Natural killer cell (primary cell): ENCODE data around the gene RAMACL. TPM values are rescaled to one million over a fixed set of nuclear protein-coding genes. Genes with fewer than 3 reads are reported as not detected.
"Not testable (repeated sequence)": the region's sequence is repeated elsewhere in the genome, so short reads cannot be mapped to it uniquely, and the experiment has no call there.

Source experiments
- ATAC-seq, 3 donors: fragments of 150-1000 bp in 2 of 3; fragments of 200-7000 bp in 1 of 3; cut with Tn5 transposase; 1 replicate in 1 of 3; 2 replicates in 2 of 3; pipeline ENCODE4 v1.10.0; 2021; ENCODE audit warnings: mild to moderate bottlenecking in 2 of 3, moderate library complexity in 2 of 3
- DNase-seq, 2 donors: peaks; one replicate each; pipeline versions ENCODE4 v3.0.0 to v3.0.0-alpha.2; 2013 to 2021; ENCODE audit warnings: mixed read lengths in 1 of 2
- H3K27ac ChIP-seq: one replicate; pipeline ENCODE4 v1.5.1; 2013; ENCODE audit warnings: mild to moderate bottlenecking, low read length
- H3K27me3 ChIP-seq: one replicate; pipeline ENCODE4 v1.6.1; 2013; ENCODE audit warnings: low read length; ENCODE audit not compliant: control insufficient read depth, insufficient read depth
- H3K36me3 ChIP-seq: one replicate; pipeline ENCODE4 v1.6.1; 2013; ENCODE audit warnings: low read length; ENCODE audit not compliant: control insufficient read depth, insufficient read depth
- H3K4me1 ChIP-seq: one replicate; pipeline ENCODE4 v1.6.1; 2013; ENCODE audit warnings: low read length; ENCODE audit not compliant: control insufficient read depth, insufficient read depth
- H3K4me3 ChIP-seq: one replicate; pipeline ENCODE4 v1.5.1; 2013; ENCODE audit warnings: low read length
- H3K9me3 ChIP-seq: one replicate; pipeline ENCODE4 v1.6.1; 2013; ENCODE audit warnings: low read length; ENCODE audit not compliant: control insufficient read depth, insufficient read depth
- H3K27ac Mint-ChIP-seq, 2 donors: one replicate each; pipeline ENCODE4 v1.8.0; 2022; ENCODE audit warnings: mild to moderate bottlenecking in 2 of 2, mixed read lengths in 2 of 2, moderate library complexity in 1 of 2
- H3K27me3 Mint-ChIP-seq, 2 donors: one replicate each; pipeline ENCODE4 v1.8.0; 2022; ENCODE audit warnings: low read depth in 2 of 2, mixed read lengths in 2 of 2
- H3K36me3 Mint-ChIP-seq: one replicate; pipeline ENCODE4 v1.8.0; 2022; ENCODE audit warnings: mixed read lengths
- H3K4me1 Mint-ChIP-seq, 2 donors: one replicate each; pipeline ENCODE4 v1.8.0; 2022; ENCODE audit warnings: mixed read lengths in 2 of 2
- H3K4me3 Mint-ChIP-seq: one replicate; pipeline ENCODE4 v1.8.0; 2022; ENCODE audit warnings: mild to moderate bottlenecking, moderate library complexity, mixed read lengths
- H3K9me3 Mint-ChIP-seq, 2 donors: one replicate each; pipeline ENCODE4 v1.8.0; 2022; ENCODE audit warnings: mixed read lengths in 2 of 2
- CTCF ChIP-seq: fragments of 200-600 bp; IDR thresholded peaks from one replicate; pipeline ENCODE4 v1.8.0; 2022; ENCODE audit warnings: antibody characterized with exemption
- WGBS: methylation state at CpG from one replicate; pipeline ENCODE4 v1.1.7; 2013; ENCODE audit warnings: missing lambda C conversion rate; ENCODE audit not compliant: insufficient coverage; 5-methylcytosine and 5-hydroxymethylcytosine counted together
- intact Hi-C: fragments of 100-400 bp; cut with micrococcal nuclease; formaldehyde crosslinking; loops from one replicate; pipeline ENCODE4 v1.14.2; 2022
- total RNA-seq, 4 donors: library from RNA; stranded (reverse); fragments of 120-200 nt in 1 of 4; gene quantifications; one replicate each; pipeline versions ENCODE4 v1.2.3 to v1.2.4, GENCODE V29; 2013 to 2022

The RAMACL gene
- total RNA-seq, result 1 to 10 TPM in 2 of 3 donors, under 1 TPM in 1; 0.68 to 5.6 (median 1.1) TPM
- 2.7 TPM for total RNA-seq (2013)

- no peak for TF ChIP-seq CTCF
- Mint-ChIP-seq H3K9me3 (no peaks in the 10 kb centered on the region), H3K4me3 (no peak within 1 kb of the TSS), H3K27me3 (peaks cover 0 to 6% of the 10 kb centered on the region in 2 donors), H3K4me1 (peaks cover 0 to 22% of the 10 kb centered on the region in 2 donors), H3K36me3 (no peaks in the 10 kb centered on the region), H3K27ac (no peak within 1 kb of the TSS)
- Histone ChIP-seq H3K27ac (no peak within 1 kb of the TSS), H3K9me3 (no peaks in the 10 kb centered on the region), H3K4me3 (no peak within 1 kb of the TSS), H3K36me3 (no peaks in the 10 kb centered on the region), H3K4me1 (peaks cover 23% of the 10 kb centered on the region), H3K27me3 (no peaks in the 10 kb centered on the region)
- intact Hi-C loops, result no loop called here
- ATAC-seq (peak; percentile 59 to 85 (median 75)), DNase-seq (peak in 1 of 2 donors; percentile 67)
- 93% methylated on average over 9 of the region's 9 CpGs for WGBS
These were observed at the start of gene RAMACL for GRCh38 chr6:166586424-166587156. RAMACL (minus strand) TSS chr6:166586678; CDS start chr6:166586477, 201 bp downstream.

GRCh38 chr6:166635013-166635970 lies 48.8 kb upstream of the RAMACL start:
- Histone ChIP-seq H3K4me3 (no peak overlapping the region), H3K27me3 (peaks cover 9% of the 10 kb centered on the region), H3K9me3 (no peaks in the 10 kb centered on the region), H3K27ac (no peak overlapping the region), H3K4me1 (no peaks in the 10 kb centered on the region), H3K36me3 (no peaks in the 10 kb centered on the region)
- 94% methylated on average over 17 of the region's 20 CpGs for WGBS
- TF ChIP-seq CTCF, result no peak
- no peaks in the 10 kb centered on the region for H3K9me3 Mint-ChIP-seq
- no peaks in the 10 kb centered on the region for H3K36me3 Mint-ChIP-seq
- no peak overlapping the region for H3K4me3 Mint-ChIP-seq
- H3K27ac Mint-ChIP-seq, result no peak overlapping the region
- peaks cover 8 to 10% of the 10 kb centered on the region in 2 donors for H3K4me1 Mint-ChIP-seq
- ATAC-seq (no peak), DNase-seq (no peak)
- H3K27me3 Mint-ChIP-seq, result peaks cover 44 to 55% of the 10 kb centered on the region in 2 donors
- intact Hi-C loops, result no loop called here

- H3K4me1 ChIP-seq, H3K4me3 ChIP-seq, H3K9me3 Mint-ChIP-seq, ATAC-seq, H3K36me3 Mint-ChIP-seq, H3K27ac ChIP-seq, H3K4me3 Mint-ChIP-seq, H3K9me3 ChIP-seq, DNase-seq, intact Hi-C loops, H3K4me1 Mint-ChIP-seq, H3K36me3 ChIP-seq, H3K27ac Mint-ChIP-seq: not testable (repeated sequence)
- H3K27me3 ChIP-seq, result peaks cover 13% of the 10 kb centered on the region
- H3K27me3 Mint-ChIP-seq, result peaks cover 42 to 54% of the 10 kb centered on the region in 2 donors
- WGBS, result 94% methylated on average over 4 of the region's 4 CpGs
These were observed 48.1 kb upstream of the RAMACL start for GRCh38 chr6:166634581-166634980.
